ENCODE results near the gene NFKBIZ.
A peak's percentile ranks its signal among the peaks of the same experiment; 100 is the strongest.

Gene NFKBIZ

GRCh38 chr3:101846709-101847108 is 2.6 kb upstream of the NFKBIZ start:
- peaks cover 3% of the 10 kb centered on the region for H3K4me1 ChIP-seq (ENCODE audit: insufficient read depth, insufficient read length)

GRCh38 chr3:101847328-101847727 is 2.0 kb upstream of the NFKBIZ start:
- Histone ChIP-seq H3K4me1 (ENCODE audit: insufficient read depth, insufficient read length) (peaks cover 3% of the 10 kb centered on the region), H3K9ac (ENCODE audit: insufficient read length, low read depth) (no peak overlapping the region), H3K36me3 (ENCODE audit: insufficient read depth, insufficient read length, low read length) (peaks cover 9% of the 10 kb centered on the region), H3K27me3 (ENCODE audit: insufficient read depth, insufficient read length) (no peaks in the 10 kb centered on the region), H3K4me3 (ENCODE audit: insufficient read length, low read depth) (no peak overlapping the region), H3K9me3 (ENCODE audit: insufficient read depth, low read length) (peaks cover 7% of the 10 kb centered on the region)
- DNase-seq (ENCODE audit: low read depth, low spot score), result no peak
- TF ChIP-seq YY1 (IDR thresholded peaks at IDR 0.05; ENCODE audit: insufficient read depth, insufficient read length) (no peak), ZNF274 (IDR thresholded peaks at IDR 0.05; ENCODE audit: low read depth, low read length) (no peak), SUZ12 (IDR thresholded peaks at IDR 0.05; ENCODE audit: extremely low read depth, insufficient read depth, insufficient read length) (no peak)

More at GRCh38 chr3:101846709-101847108, 2.6 kb upstream of the NFKBIZ start:
- TF ChIP-seq ZNF274 (IDR thresholded peaks at IDR 0.05; ENCODE audit: low read depth, low read length), result no peak
- TF ChIP-seq SUZ12 (IDR thresholded peaks at IDR 0.05; ENCODE audit: extremely low read depth, insufficient read depth, insufficient read length), result no peak
- TF ChIP-seq YY1 (IDR thresholded peaks at IDR 0.05; ENCODE audit: insufficient read depth, insufficient read length), result no peak
- no peak overlapping the region for H3K9ac ChIP-seq (ENCODE audit: insufficient read length, low read depth)
- no peak overlapping the region for H3K4me3 ChIP-seq (ENCODE audit: insufficient read length, low read depth)
- H3K36me3 ChIP-seq (ENCODE audit: insufficient read depth, insufficient read length, low read length), result peaks cover 3% of the 10 kb centered on the region
- H3K9me3 ChIP-seq (ENCODE audit: insufficient read depth, low read length), result peaks cover 7% of the 10 kb centered on the region
- no peaks in the 10 kb centered on the region for H3K27me3 ChIP-seq (ENCODE audit: insufficient read depth, insufficient read length)
- no peak for DNase-seq (ENCODE audit: low read depth, low spot score)

GRCh38 chr3:101848326-101848725 is 988 bp upstream of the NFKBIZ start:
- Histone ChIP-seq H3K36me3 (ENCODE audit: insufficient read depth, insufficient read length, low read length) (peaks cover 19% of the 10 kb centered on the region), H3K4me3 (ENCODE audit: insufficient read length, low read depth) (no peak overlapping the region), H3K9me3 (ENCODE audit: insufficient read depth, low read length) (peaks cover 3% of the 10 kb centered on the region), H3K27me3 (ENCODE audit: insufficient read depth, insufficient read length) (no peaks in the 10 kb centered on the region), H3K9ac (ENCODE audit: insufficient read length, low read depth) (peak overlapping the region; percentile 80), H3K4me1 (ENCODE audit: insufficient read depth, insufficient read length) (peaks cover 3% of the 10 kb centered on the region)
- no peak for DNase-seq (ENCODE audit: low read depth, low spot score)
- TF ChIP-seq YY1 (IDR thresholded peaks at IDR 0.05; ENCODE audit: insufficient read depth, insufficient read length), result no peak

- H3K27me3 ChIP-seq (ENCODE audit: insufficient read depth, insufficient read length), result no peaks in the 10 kb centered on the region
- H3K4me3 ChIP-seq (ENCODE audit: insufficient read length, low read depth), result peak overlapping the region; percentile 67
- no peak for TF ChIP-seq SUZ12 (IDR thresholded peaks at IDR 0.05; ENCODE audit: extremely low read depth, insufficient read depth, insufficient read length)
- H3K9me3 ChIP-seq (ENCODE audit: insufficient read depth, low read length), result no peaks in the 10 kb centered on the region
- H3K36me3 ChIP-seq (ENCODE audit: insufficient read depth, insufficient read length, low read length), result peaks cover 34% of the 10 kb centered on the region
- peak overlapping the region; percentile 85 for H3K9ac ChIP-seq (ENCODE audit: insufficient read length, low read depth)
- peak; percentile 23 for DNase-seq (ENCODE audit: low read depth, low spot score)
- peaks cover 3% of the 10 kb centered on the region for H3K4me1 ChIP-seq (ENCODE audit: insufficient read depth, insufficient read length)
Observed at GRCh38 chr3:101849714-101850245, 466 bp downstream of the NFKBIZ start.

GRCh38 chr3:101850246-101851051 is 1.1 kb downstream of the NFKBIZ start:
- DNase-seq (ENCODE audit: low read depth, low spot score), result no peak
- H3K36me3 ChIP-seq (ENCODE audit: insufficient read depth, insufficient read length, low read length), result peaks cover 41% of the 10 kb centered on the region
- H3K27me3 ChIP-seq (ENCODE audit: insufficient read depth, insufficient read length), result no peaks in the 10 kb centered on the region
- H3K9ac ChIP-seq (ENCODE audit: insufficient read length, low read depth), result peak overlapping the region; percentile 85
- H3K4me1 ChIP-seq (ENCODE audit: insufficient read depth, insufficient read length), result peaks cover 3% of the 10 kb centered on the region
- peak overlapping the region; percentile 67 for H3K4me3 ChIP-seq (ENCODE audit: insufficient read length, low read depth)
- no peaks in the 10 kb centered on the region for H3K9me3 ChIP-seq (ENCODE audit: insufficient read depth, low read length)
- TF ChIP-seq SUZ12 (IDR thresholded peaks at IDR 0.05; ENCODE audit: extremely low read depth, insufficient read depth, insufficient read length) (no peak), ZNF274 (IDR thresholded peaks at IDR 0.05; ENCODE audit: low read depth, low read length) (no peak), YY1 (IDR thresholded peaks at IDR 0.05; ENCODE audit: insufficient read depth, insufficient read length) (no peak)

- Histone ChIP-seq H3K9ac (ENCODE audit: insufficient read length, low read depth) (no peak overlapping the region), H3K4me3 (ENCODE audit: insufficient read length, low read depth) (peak overlapping the region; percentile 67), H3K36me3 (ENCODE audit: insufficient read depth, insufficient read length, low read length) (peaks cover 47% of the 10 kb centered on the region), H3K27me3 (ENCODE audit: insufficient read depth, insufficient read length) (no peaks in the 10 kb centered on the region), H3K4me1 (ENCODE audit: insufficient read depth, insufficient read length) (peaks cover 3% of the 10 kb centered on the region), H3K9me3 (ENCODE audit: insufficient read depth, low read length) (no peaks in the 10 kb centered on the region)
- TF ChIP-seq SUZ12 (IDR thresholded peaks at IDR 0.05; ENCODE audit: extremely low read depth, insufficient read depth, insufficient read length) (no peak), ZNF274 (IDR thresholded peaks at IDR 0.05; ENCODE audit: low read depth, low read length) (no peak), YY1 (IDR thresholded peaks at IDR 0.05; ENCODE audit: insufficient read depth, insufficient read length) (no peak)
- no peak for DNase-seq (ENCODE audit: low read depth, low spot score)
Observed at GRCh38 chr3:101851072-101851770, 1.9 kb downstream of the NFKBIZ start.

Data from NT2/D1 (cell line).